ENCODE data around the gene HSPA12A.

GRCh38 chr10:116669080-116669479, 73.3 kb downstream of the HSPA12A start:
- TF ChIP-seq CTCF (conservative IDR thresholded peaks at IDR 0.05; ENCODE audit: low read depth, low read length) (no peak), EZH2 (IDR thresholded peaks at IDR 0.05; ENCODE audit: low read length, unreplicated experiment) (no peak), EZH2phosphoT487 (IDR thresholded peaks at IDR 0.05; ENCODE audit: borderline replicate concordance, low read length) (no peak)
